K562 (cell line): Measurements from ENCODE around the gene GLYATL3. TPM values are rescaled to one million over a fixed set of nuclear protein-coding genes. Genes with fewer than 3 reads are reported as not detected.

Source experiments
- ATAC-seq: fragments of 200-7000 bp; cut with Tn5 transposase; 3 replicates; pipeline ENCODE4 v1.9.1; 2020; ENCODE audit warnings: moderate library complexity
- BruUV-seq: library from RNA; stranded (reverse); fragments of 400-500 nt; replicated peaks from 2 replicates; lab custom pipeline; 2021; lab: Mats Ljungman, UMichigan
- CTCF ChIA-PET: fragments of 300-600 bp; formaldehyde crosslinking; extraction: SDS; loops from one replicate; lab custom pipeline; 2021; ENCODE audit warnings: low intra/inter-chr PET ratio; lab: Yijun Ruan, JAX
- POLR2A ChIA-PET: fragments of 300-600, 350-650 bp; sonication (Branson Sonifier 250); formaldehyde crosslinking; extraction: SDS; loops from one replicate; lab custom pipeline; 2021; ENCODE audit warnings: antibody characterized with exemption, inconsistent platforms; lab: Yijun Ruan, JAX
- DNase-seq, 4 experiments: peaks; one replicate each; pipeline versions ENCODE4 v3.0.0 to v3.0.0-alpha.2; 2011 to 2018; ENCODE audit warnings: low spot score in 3 of 4, mixed read lengths in 3 of 4; ENCODE audit errors: extremely low read depth in 1 of 4
- FAIRE-seq: peaks from 2 replicates; lab custom pipeline; 2011; peaks lifted over from hg19 to GRCh38; lab: Jason Lieb, UNC
- H2AFZ ChIP-seq: 2 replicates; pipeline ENCODE4 v1.6.0; 2011; ENCODE audit warnings: low read depth, low read length, control low read depth, inconsistent platforms
- H3K27ac ChIP-seq: fragments of 200-600 bp; 3 replicates; pipeline ENCODE4 v1.8.0; 2011; ENCODE audit warnings: low read depth, mild to moderate bottlenecking, control low read depth, inconsistent platforms, low read length, moderate library complexity, mixed read lengths; ENCODE audit errors: extremely low read depth
- H3K27me3 ChIP-seq, 2 experiments: fragments of 300-600 bp in 1 of 2; 2 replicates in 1 of 2; 3 replicates in 1 of 2; pipeline versions ENCODE4 v1.6.0 to v1.8.0; 2011; ENCODE audit warnings: inconsistent platforms in 2 of 2, low read length in 2 of 2, mild to moderate bottlenecking in 1 of 2, mixed read lengths in 1 of 2, moderate library complexity in 1 of 2; ENCODE audit not compliant: control insufficient read depth in 2 of 2, insufficient read depth in 2 of 2
- H3K36me3 ChIP-seq: fragments of 300-600 bp; 3 replicates; pipeline ENCODE4 v1.8.0; 2011; ENCODE audit warnings: mild to moderate bottlenecking, low read length, inconsistent platforms; ENCODE audit not compliant: control insufficient read depth, insufficient read depth
- H3K4me1 ChIP-seq, 2 experiments: fragments of 200-600 bp in 1 of 2; replicated peaks in 1 of 2; 2 replicates in 1 of 2; 3 replicates in 1 of 2; pipeline versions ENCODE4 v1.5.1 to v1.8.0; 2011; ENCODE audit warnings: inconsistent platforms in 2 of 2, low read length in 2 of 2, mild to moderate bottlenecking in 1 of 2, mixed read lengths in 1 of 2, moderate library complexity in 1 of 2; ENCODE audit not compliant: control insufficient read depth in 2 of 2, insufficient read depth in 2 of 2
- H3K4me2 ChIP-seq: 2 replicates; pipeline ENCODE4 v1.6.1; 2011; ENCODE audit warnings: low read length, control low read depth, inconsistent platforms, mixed read lengths; ENCODE audit not compliant: insufficient read depth
- H3K4me3 ChIP-seq: fragments of 200-600 bp; sonication (generic), shearing (Covaris generic); 2 replicates; pipeline ENCODE4 v1.5.1; 2016; ENCODE audit warnings: control low read depth, inconsistent platforms
- H3K79me2 ChIP-seq: fragments of 200-600 bp; 3 replicates; pipeline ENCODE4 v1.8.0; 2011; ENCODE audit warnings: low read length, inconsistent platforms; ENCODE audit not compliant: control insufficient read depth, insufficient read depth
- H3K9ac ChIP-seq, 2 experiments: 2 replicates each; pipeline versions ENCODE4 v1.6.0 to v1.6.1; 2011; ENCODE audit warnings: low read depth in 2 of 2, low read length in 2 of 2, control low read depth in 1 of 2, inconsistent platforms in 1 of 2, mild to moderate bottlenecking in 1 of 2, mixed read lengths in 1 of 2; ENCODE audit not compliant: insufficient read depth in 1 of 2
- H3K9me1 ChIP-seq: one replicate; pipeline ENCODE4 v1.6.0; 2011; ENCODE audit warnings: inconsistent platforms, mild to moderate bottlenecking, low read length, moderate library complexity; ENCODE audit not compliant: control insufficient read depth, insufficient read depth
- H3K9me3 ChIP-seq: replicated peaks from 2 replicates; pipeline ENCODE4 v1.5.1; 2011; ENCODE audit warnings: low read depth, low read length, inconsistent platforms; ENCODE audit not compliant: control insufficient read depth, insufficient read depth
- H4K20me1 ChIP-seq: replicated peaks from 2 replicates; pipeline ENCODE4 v1.6.1; 2011; ENCODE audit warnings: low read length, inconsistent platforms, mixed read lengths; ENCODE audit not compliant: control insufficient read depth, insufficient read depth
- BRCA1 ChIP-seq, 2 experiments: fragments of 450-650 bp in 1 of 2; sonication (generic) in 1 of 2; formaldehyde crosslinking in 1 of 2; IDR thresholded peaks; 2 replicates each; pipeline versions ENCODE4 v1.5.0 to v1.6.1; 2017 to 2020; ENCODE audit warnings: mild to moderate bottlenecking in 1 of 2, missing genetic modification reagents in 1 of 2
- CTBP1 ChIP-seq: fragments of 450-650 bp; IDR thresholded peaks from 2 replicates; pipeline ENCODE4 v1.6.1; 2016; ENCODE audit warnings: borderline replicate concordance
- FOXP1 ChIP-seq: sonication (generic); formaldehyde crosslinking; IDR thresholded peaks from 2 replicates; pipeline ENCODE4 v1.8.0; 2022; ENCODE audit warnings: mild to moderate bottlenecking, missing genetic modification reagents
- PHB ChIP-seq: fragments of 250-450 bp; sonication (Bioruptor Pico); IDR thresholded peaks from 2 replicates; pipeline ENCODE4 v1.5.0; 2021
- RUNX1 ChIP-seq: sonication (generic); IDR thresholded peaks from 2 replicates; pipeline ENCODE4 v1.6.1; 2016; ENCODE audit warnings: antibody characterized with exemption, low read depth
- ZNF12 ChIP-seq: sonication (generic); formaldehyde crosslinking; IDR thresholded peaks from 2 replicates; pipeline ENCODE4 v1.4.0; 2020; ENCODE audit warnings: mild to moderate bottlenecking, missing genetic modification reagents
- ZNF124 ChIP-seq: sonication (generic); formaldehyde crosslinking; IDR thresholded peaks from 2 replicates; pipeline ENCODE4 v1.8.1; 2022; ENCODE audit warnings: missing genetic modification reagents
- WGBS: fragments of 100-300 bp; shearing (Covaris generic); methylation state at CpG from one replicate; pipeline ENCODE4 v1.1.6; 2016; ENCODE audit warnings: low coverage, mixed read lengths; ENCODE audit not compliant: insufficient coverage; ENCODE audit errors: missing lambda C conversion rate; 5-methylcytosine and 5-hydroxymethylcytosine counted together
- in situ Hi-C: fragments of 300-500 bp; cut with MboI; formaldehyde crosslinking; loops from 4 replicates; pipeline ENCODE4 v1.15.0; 2018; ENCODE audit warnings: inconsistent platforms, mixed read lengths
- intact Hi-C: fragments of 100-400 bp; cut with micrococcal nuclease; formaldehyde crosslinking; loops from 2 replicates; pipeline ENCODE4 v1.14.2; 2022
- polyA plus RNA-seq, 8 experiments: library from polyadenylated mRNA; depleted of rRNA in 4 of 8; stranded (reverse) in 5 of 8; unstranded in 3 of 8; fragments of >200 nt; fragmentation: Nextera tagmentation in 2 of 8; fragmentation: Illumina TruSeq in 1 of 8; extraction: Ambion mirVana in 2 of 8; extraction: Trizol in 1 of 8; gene quantifications; 2 replicates each; pipeline versions ENCODE4 v1.2.1 to v1.2.3, GENCODE V29; 2011 to 2014; ENCODE audit warnings: inconsistent platforms in 1 of 8, missing spikeins in 1 of 8
- total RNA-seq, 7 experiments: library from RNA; depleted of rRNA in 6 of 7; stranded (reverse); fragments of >200 nt in 6 of 7; fragmentation: Illumina TruSeq in 2 of 7; extraction: Trizol in 2 of 7; gene quantifications; 2 replicates each; pipeline versions ENCODE4 v1.2.1 to v1.2.3, GENCODE V29; 2011 to 2021; ENCODE audit warnings: low replicate concordance in 1 of 7
- TF ChIP-seq, protein P1 (sequence below): fragments of 250-450 bp; sonication (Bioruptor Pico); IDR thresholded peaks from 2 replicates; pipeline ENCODE4 v1.4.0; 2020
- TF ChIP-seq, protein P2 (sequence below): fragments of 250-450 bp; sonication (Bioruptor Pico); IDR thresholded peaks from 2 replicates; pipeline ENCODE4 v1.5.0; 2021
- TF ChIP-seq, protein P3 (sequence below), 2 experiments: IDR thresholded peaks in 1 of 2; conservative IDR thresholded peaks in 1 of 2; 2 replicates each; pipeline ENCODE4 v1.6.1; 2016; ENCODE audit warnings: low read depth in 2 of 2, mild to moderate bottlenecking in 1 of 2, missing compliant biosample characterization in 1 of 2, missing genetic modification characterization in 1 of 2, moderate library complexity in 1 of 2
- TF ChIP-seq, protein P4 (sequence below): fragments of 200-800 bp; sonication (Bioruptor generic); IDR thresholded peaks from 2 replicates; pipeline ENCODE4 v1.6.1; 2017; ENCODE audit warnings: missing genetic modification characterization, missing compliant biosample characterization

Gene GLYATL3
- total and polyA plus RNA-seq, 9 of the 15 experiments (the other 6 are each of a cell fraction or from before 2014, with no cell fraction given) = not detected

DNA sequence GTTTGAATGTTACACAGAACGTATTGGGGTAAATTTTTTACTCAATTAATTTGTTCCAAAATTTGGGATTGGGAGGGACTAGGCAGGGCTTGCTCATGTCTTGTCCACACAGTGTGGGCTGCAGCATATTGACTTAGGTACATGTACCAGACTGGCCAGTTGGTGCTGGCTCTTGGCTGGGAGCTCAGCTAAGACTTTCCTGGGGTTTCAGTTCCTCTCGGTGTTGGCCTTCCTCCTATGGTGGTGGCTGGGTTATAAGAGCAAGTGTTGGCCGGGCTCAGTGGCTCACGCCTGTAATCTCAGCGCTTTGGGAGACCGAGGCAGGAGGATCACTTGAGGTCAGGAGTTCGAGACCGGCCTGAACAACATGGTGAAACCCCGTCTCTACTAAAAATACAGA lies 31.7 kb upstream of the GLYATL3 start:
- no peak overlapping the region for H3K4me3 ChIP-seq
- intact Hi-C loops (no loop called here), in situ Hi-C loops (no loop called here)
- peaks cover 33% of the 10 kb centered on the region for H3K36me3 ChIP-seq
- POLR2A ChIA-PET = no interaction called here
- H3K4me1 ChIP-seq = peaks cover 0 to 5% of the 10 kb centered on the region in 2 experiments; a peak in 1 of 5 replicates
- CTCF ChIA-PET = no interaction called here
- no peak overlapping the region for H2AFZ ChIP-seq
- no peaks in the 10 kb centered on the region for H3K27me3 ChIP-seq
- no peak for ATAC-seq
- BruUV-seq = no TSS peak
- no peaks in the 10 kb centered on the region for H3K9me1 ChIP-seq
- no peak overlapping the region for H3K9ac ChIP-seq
- H3K4me2 ChIP-seq = no peak overlapping the region
- H3K9me3 ChIP-seq = no peaks in the 10 kb centered on the region
- H3K79me2 ChIP-seq = peaks cover 64% of the 10 kb centered on the region
- H4K20me1 ChIP-seq = no peaks in the 10 kb centered on the region
- no peak for FAIRE-seq
- 85% methylated on average over 9 of the region's 9 CpGs for WGBS
- no peak for DNase-seq
- no peak overlapping the region for H3K27ac ChIP-seq
- TF ChIP-seq ZNF124 (CRISPR knock-in tag) (no peak), BRCA1 (IDR thresholded peaks at IDR 0.05) (no peak), BRCA1 (CRISPR knock-in tag; IDR thresholded peaks at IDR 0.05) (no peak), PHB (CRISPR knock-in tag) (no peak), ZNF12 (CRISPR knock-in tag) (no peak), CTBP1 (no peak), RUNX1 (no peak), FOXP1 (CRISPR knock-in tag) (no peak)
- TF ChIP-seq, protein P1, sequence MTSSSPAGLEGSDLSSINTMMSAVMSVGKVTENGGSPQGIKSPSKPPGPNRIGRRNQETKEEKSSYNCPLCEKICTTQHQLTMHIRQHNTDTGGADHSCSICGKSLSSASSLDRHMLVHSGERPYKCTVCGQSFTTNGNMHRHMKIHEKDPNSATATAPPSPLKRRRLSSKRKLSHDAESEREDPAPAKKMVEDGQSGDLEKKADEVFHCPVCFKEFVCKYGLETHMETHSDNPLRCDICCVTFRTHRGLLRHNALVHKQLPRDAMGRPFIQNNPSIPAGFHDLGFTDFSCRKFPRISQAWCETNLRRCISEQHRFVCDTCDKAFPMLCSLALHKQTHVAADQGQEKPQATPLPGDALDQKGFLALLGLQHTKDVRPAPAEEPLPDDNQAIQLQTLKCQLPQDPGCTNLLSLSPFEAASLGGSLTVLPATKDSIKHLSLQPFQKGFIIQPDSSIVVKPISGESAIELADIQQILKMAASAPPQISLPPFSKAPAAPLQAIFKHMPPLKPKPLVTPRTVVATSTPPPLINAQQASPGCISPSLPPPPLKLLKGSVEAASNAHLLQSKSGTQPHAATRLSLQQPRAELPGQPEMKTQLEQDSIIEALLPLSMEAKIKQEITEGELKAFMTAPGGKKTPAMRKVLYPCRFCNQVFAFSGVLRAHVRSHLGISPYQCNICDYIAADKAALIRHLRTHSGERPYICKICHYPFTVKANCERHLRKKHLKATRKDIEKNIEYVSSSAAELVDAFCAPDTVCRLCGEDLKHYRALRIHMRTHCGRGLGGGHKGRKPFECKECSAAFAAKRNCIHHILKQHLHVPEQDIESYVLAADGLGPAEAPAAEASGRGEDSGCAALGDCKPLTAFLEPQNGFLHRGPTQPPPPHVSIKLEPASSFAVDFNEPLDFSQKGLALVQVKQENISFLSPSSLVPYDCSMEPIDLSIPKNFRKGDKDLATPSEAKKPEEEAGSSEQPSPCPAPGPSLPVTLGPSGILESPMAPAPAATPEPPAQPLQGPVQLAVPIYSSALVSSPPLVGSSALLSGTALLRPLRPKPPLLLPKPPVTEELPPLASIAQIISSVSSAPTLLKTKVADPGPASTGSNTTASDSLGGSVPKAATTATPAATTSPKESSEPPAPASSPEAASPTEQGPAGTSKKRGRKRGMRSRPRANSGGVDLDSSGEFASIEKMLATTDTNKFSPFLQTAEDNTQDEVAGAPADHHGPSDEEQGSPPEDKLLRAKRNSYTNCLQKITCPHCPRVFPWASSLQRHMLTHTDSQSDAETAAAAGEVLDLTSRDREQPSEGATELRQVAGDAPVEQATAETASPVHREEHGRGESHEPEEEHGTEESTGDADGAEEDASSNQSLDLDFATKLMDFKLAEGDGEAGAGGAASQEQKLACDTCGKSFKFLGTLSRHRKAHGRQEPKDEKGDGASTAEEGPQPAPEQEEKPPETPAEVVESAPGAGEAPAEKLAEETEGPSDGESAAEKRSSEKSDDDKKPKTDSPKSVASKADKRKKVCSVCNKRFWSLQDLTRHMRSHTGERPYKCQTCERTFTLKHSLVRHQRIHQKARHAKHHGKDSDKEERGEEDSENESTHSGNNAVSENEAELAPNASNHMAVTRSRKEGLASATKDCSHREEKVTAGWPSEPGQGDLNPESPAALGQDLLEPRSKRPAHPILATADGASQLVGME (CRISPR knock-in tag) = no peak
- TF ChIP-seq, protein P2, sequence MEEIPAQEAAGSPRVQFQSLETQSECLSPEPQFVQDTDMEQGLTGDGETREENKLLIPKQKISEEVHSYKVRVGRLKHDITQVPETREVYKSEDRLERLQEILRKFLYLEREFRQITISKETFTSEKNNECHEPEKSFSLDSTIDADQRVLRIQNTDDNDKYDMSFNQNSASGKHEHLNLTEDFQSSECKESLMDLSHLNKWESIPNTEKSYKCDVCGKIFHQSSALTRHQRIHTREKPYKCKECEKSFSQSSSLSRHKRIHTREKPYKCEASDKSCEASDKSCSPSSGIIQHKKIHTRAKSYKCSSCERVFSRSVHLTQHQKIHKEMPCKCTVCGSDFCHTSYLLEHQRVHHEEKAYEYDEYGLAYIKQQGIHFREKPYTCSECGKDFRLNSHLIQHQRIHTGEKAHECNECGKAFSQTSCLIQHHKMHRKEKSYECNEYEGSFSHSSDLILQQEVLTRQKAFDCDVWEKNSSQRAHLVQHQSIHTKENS (CRISPR knock-in tag) = no peak
- TF ChIP-seq, protein P3, sequence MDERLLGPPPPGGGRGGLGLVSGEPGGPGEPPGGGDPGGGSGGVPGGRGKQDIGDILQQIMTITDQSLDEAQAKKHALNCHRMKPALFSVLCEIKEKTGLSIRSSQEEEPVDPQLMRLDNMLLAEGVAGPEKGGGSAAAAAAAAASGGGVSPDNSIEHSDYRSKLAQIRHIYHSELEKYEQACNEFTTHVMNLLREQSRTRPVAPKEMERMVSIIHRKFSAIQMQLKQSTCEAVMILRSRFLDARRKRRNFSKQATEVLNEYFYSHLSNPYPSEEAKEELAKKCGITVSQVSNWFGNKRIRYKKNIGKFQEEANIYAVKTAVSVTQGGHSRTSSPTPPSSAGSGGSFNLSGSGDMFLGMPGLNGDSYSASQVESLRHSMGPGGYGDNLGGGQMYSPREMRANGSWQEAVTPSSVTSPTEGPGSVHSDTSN (CRISPR knock-in tag; IDR thresholded peaks at IDR 0.05; ENCODE audit: low read depth) = no peak
- TF ChIP-seq, protein P3 (tag; conservative IDR thresholded peaks at IDR 0.05; ENCODE audit: low read depth) = no peak
- TF ChIP-seq, protein P4, sequence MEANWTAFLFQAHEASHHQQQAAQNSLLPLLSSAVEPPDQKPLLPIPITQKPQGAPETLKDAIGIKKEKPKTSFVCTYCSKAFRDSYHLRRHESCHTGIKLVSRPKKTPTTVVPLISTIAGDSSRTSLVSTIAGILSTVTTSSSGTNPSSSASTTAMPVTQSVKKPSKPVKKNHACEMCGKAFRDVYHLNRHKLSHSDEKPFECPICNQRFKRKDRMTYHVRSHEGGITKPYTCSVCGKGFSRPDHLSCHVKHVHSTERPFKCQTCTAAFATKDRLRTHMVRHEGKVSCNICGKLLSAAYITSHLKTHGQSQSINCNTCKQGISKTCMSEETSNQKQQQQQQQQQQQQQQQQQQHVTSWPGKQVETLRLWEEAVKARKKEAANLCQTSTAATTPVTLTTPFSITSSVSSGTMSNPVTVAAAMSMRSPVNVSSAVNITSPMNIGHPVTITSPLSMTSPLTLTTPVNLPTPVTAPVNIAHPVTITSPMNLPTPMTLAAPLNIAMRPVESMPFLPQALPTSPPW (CRISPR knock-in tag) = no peak
